Activated CD4-positive, alpha-beta memory T cell treated with anti-CD3 and anti-CD28 coated beads for 36 hours (primary cell): ENCODE results near the gene LGALS3. TPM values are rescaled to one million over a fixed set of nuclear protein-coding genes. Genes with fewer than 3 reads are reported as not detected.

ENCODE experiments used
- CTCF ChIA-PET: fragments of 350-600 bp; sonication (Branson Sonifier 250); formaldehyde crosslinking; loops from one replicate; lab custom pipeline; 2021; ENCODE audit warnings: antibody characterized with exemption, inconsistent platforms; lab: Charles Lee
- POLR2A ChIA-PET: fragments of 350-600 bp; sonication (Branson Sonifier 250); formaldehyde crosslinking; loops from one replicate; lab custom pipeline; 2021; ENCODE audit warnings: antibody characterized with exemption; lab: Charles Lee
- DNase-seq: peaks from one replicate; pipeline ENCODE4 v3.0.0-alpha.2; 2020
- H3K27ac Mint-ChIP-seq: one replicate; pipeline ENCODE4 v1.8.0; 2021; ENCODE audit warnings: mixed read lengths
- H3K27me3 Mint-ChIP-seq: one replicate; pipeline ENCODE4 v1.8.0; 2021; ENCODE audit warnings: mixed read lengths
- H3K36me3 Mint-ChIP-seq: one replicate; pipeline ENCODE4 v1.8.0; 2021; ENCODE audit warnings: mixed read lengths
- H3K4me1 Mint-ChIP-seq: one replicate; pipeline ENCODE4 v1.8.0; 2021; ENCODE audit warnings: low read depth, mixed read lengths
- H3K4me3 Mint-ChIP-seq: one replicate; pipeline ENCODE4 v1.8.0; 2021; ENCODE audit warnings: mild to moderate bottlenecking, mixed read lengths
- H3K9me3 Mint-ChIP-seq: one replicate; pipeline ENCODE4 v1.8.0; 2021; ENCODE audit warnings: mixed read lengths
- intact Hi-C: fragments of 100-400 bp; cut with micrococcal nuclease; formaldehyde crosslinking; loops from one replicate; pipeline ENCODE4 v1.15.1; 2023
- total RNA-seq, 2 experiments: library from RNA; stranded (reverse); gene quantifications; one replicate each; pipeline ENCODE4 v1.2.3, GENCODE V29; 2021

Gene LGALS3
- total RNA-seq, 2 experiments from 2014 or later: 12.3 to 14.5 TPM

- no peaks in the 10 kb centered on the region for H3K27me3 Mint-ChIP-seq
- DNase-seq: no peak
- no peak overlapping the region for H3K4me3 Mint-ChIP-seq
- H3K27ac Mint-ChIP-seq: no peak overlapping the region
- no peaks in the 10 kb centered on the region for H3K36me3 Mint-ChIP-seq
- ChIA-PET CTCF (no interaction called here), POLR2A (interaction anchor here (0.6 kb wide), 1 partner anchor 152 kb away, joined by 3 read pairs; no protein-coding TSS in a partner anchor)
- intact Hi-C loops: no loop called here
- no peaks in the 10 kb centered on the region for H3K9me3 Mint-ChIP-seq
- H3K4me1 Mint-ChIP-seq: peaks cover 16% of the 10 kb centered on the region
Measured at GRCh38 chr14:55194656-55195355, 65.8 kb downstream of the LGALS3 start.

Other genes starting within 250 kb of the LGALS3 start
- gene GCH1, start 226.4 kb upstream of the LGALS3 start, total RNA-seq: 10 to 100 TPM; 40.8 to 42.3 TPM
- 10 to 100 TPM; 62.4 to 63.2 TPM for gene WDHD1, start 102.2 kb upstream of the LGALS3 start, total RNA-seq
- gene SOCS4, start 102.0 kb upstream of the LGALS3 start, total RNA-seq: 10 to 100 TPM; 24.4 to 25.3 TPM
- 10 to 100 TPM; 85.5 to 89.1 TPM for gene MAPK1IP1L, start 77.6 kb upstream of the LGALS3 start, total RNA-seq
- gene DLGAP5, start 62.3 kb downstream of the LGALS3 start, total RNA-seq: 10 to 100 TPM; 92.7 to 97.9 TPM
- 10 to 100 TPM; 19.8 to 22.0 TPM for gene FBXO34, start 142.2 kb downstream of the LGALS3 start, total RNA-seq